ENCODE measurements around the gene PRRG2. TPM values are rescaled to one million over a fixed set of nuclear protein-coding genes. Genes with fewer than 3 reads are reported as not detected.

The PRRG2 gene
- total RNA-seq, 1 experiment from 2014 or later, result 0.64 TPM

DNA sequence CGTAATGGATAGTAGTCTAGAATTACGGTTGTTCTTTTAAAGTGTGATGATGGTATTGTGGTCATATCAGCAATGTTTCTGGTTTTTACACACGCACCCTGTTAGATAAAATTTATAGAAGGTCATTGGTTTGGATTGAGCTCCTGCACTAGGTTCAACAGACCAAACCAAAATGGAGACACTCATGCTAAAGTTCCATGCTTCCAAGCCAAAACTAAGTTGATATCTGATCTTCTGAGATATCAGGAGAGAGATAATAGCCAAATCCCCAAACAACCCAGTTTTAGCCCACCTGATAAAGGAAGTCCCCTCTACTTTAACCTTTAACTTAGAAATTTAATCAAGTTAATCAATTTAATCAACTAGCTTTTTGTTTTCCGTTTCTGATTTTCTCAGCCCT, 1.9 kb upstream of the PRRG2 start:
- Histone ChIP-seq H3K27ac (ENCODE audit: low read length) (peak overlapping the region; percentile 87; the same call in 1 of the 2 replicates), H3K9me3 (ENCODE audit: control insufficient read depth, insufficient read depth, low read depth, low read length) (no peaks in the 10 kb centered on the region), H3K36me3 (ENCODE audit: control insufficient read depth, insufficient read depth, low read length) (peaks cover 7% of the 10 kb centered on the region), H3K4me1 (ENCODE audit: control insufficient read depth, insufficient read depth, low read length) (peaks cover 5% of the 10 kb centered on the region; the same call in 1 of the 2 replicates), H3K4me3 (ENCODE audit: low read depth in 2 of 2, low read length in 2 of 2) (peak overlapping the region; percentile 83 to 95), H3K27me3 (ENCODE audit: control insufficient read depth, insufficient read depth, low read length) (no peaks in the 10 kb centered on the region)
- BruUV-seq (replicated peaks), result TSS peak; percentile 88
- ChIA-PET CTCF (no interaction called here), POLR2A (no interaction called here)
- no peak for TF ChIP-seq TCF7L2 (IDR thresholded peaks at IDR 0.05; ENCODE audit: low read depth, low read length)
- TF ChIP-seq, protein P1, sequence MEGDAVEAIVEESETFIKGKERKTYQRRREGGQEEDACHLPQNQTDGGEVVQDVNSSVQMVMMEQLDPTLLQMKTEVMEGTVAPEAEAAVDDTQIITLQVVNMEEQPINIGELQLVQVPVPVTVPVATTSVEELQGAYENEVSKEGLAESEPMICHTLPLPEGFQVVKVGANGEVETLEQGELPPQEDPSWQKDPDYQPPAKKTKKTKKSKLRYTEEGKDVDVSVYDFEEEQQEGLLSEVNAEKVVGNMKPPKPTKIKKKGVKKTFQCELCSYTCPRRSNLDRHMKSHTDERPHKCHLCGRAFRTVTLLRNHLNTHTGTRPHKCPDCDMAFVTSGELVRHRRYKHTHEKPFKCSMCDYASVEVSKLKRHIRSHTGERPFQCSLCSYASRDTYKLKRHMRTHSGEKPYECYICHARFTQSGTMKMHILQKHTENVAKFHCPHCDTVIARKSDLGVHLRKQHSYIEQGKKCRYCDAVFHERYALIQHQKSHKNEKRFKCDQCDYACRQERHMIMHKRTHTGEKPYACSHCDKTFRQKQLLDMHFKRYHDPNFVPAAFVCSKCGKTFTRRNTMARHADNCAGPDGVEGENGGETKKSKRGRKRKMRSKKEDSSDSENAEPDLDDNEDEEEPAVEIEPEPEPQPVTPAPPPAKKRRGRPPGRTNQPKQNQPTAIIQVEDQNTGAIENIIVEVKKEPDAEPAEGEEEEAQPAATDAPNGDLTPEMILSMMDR (IDR thresholded peaks at IDR 0.05), result no peak
- TF ChIP-seq SIN3A (IDR thresholded peaks at IDR 0.05; ENCODE audit: borderline replicate concordance, insufficient read depth, low read depth, low read length), result no peak
- TF ChIP-seq POLR2AphosphoS5 (IDR thresholded peaks at IDR 0.05; ENCODE audit: low read depth, low read length), result no peak
- TF ChIP-seq, protein P2, sequence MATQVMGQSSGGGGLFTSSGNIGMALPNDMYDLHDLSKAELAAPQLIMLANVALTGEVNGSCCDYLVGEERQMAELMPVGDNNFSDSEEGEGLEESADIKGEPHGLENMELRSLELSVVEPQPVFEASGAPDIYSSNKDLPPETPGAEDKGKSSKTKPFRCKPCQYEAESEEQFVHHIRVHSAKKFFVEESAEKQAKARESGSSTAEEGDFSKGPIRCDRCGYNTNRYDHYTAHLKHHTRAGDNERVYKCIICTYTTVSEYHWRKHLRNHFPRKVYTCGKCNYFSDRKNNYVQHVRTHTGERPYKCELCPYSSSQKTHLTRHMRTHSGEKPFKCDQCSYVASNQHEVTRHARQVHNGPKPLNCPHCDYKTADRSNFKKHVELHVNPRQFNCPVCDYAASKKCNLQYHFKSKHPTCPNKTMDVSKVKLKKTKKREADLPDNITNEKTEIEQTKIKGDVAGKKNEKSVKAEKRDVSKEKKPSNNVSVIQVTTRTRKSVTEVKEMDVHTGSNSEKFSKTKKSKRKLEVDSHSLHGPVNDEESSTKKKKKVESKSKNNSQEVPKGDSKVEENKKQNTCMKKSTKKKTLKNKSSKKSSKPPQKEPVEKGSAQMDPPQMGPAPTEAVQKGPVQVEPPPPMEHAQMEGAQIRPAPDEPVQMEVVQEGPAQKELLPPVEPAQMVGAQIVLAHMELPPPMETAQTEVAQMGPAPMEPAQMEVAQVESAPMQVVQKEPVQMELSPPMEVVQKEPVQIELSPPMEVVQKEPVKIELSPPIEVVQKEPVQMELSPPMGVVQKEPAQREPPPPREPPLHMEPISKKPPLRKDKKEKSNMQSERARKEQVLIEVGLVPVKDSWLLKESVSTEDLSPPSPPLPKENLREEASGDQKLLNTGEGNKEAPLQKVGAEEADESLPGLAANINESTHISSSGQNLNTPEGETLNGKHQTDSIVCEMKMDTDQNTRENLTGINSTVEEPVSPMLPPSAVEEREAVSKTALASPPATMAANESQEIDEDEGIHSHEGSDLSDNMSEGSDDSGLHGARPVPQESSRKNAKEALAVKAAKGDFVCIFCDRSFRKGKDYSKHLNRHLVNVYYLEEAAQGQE (IDR thresholded peaks at IDR 0.05; ENCODE audit: insufficient read depth in 1 of 2, low read depth in 2 of 2, low read length in 1 of 2), result no peak
- ATAC-seq (no peak), DNase-seq (ENCODE audit: low read depth, low spot score) (no peak)
- in situ Hi-C loops (cut with HindIII; ENCODE audit: low pct_unique_long_range_greater_than_20kb, low sequenced_read_pairs) (no loop called here), intact Hi-C loops (cut with micrococcal nuclease; ENCODE audit: unreplicated experiment) (no loop called here)

DNA sequence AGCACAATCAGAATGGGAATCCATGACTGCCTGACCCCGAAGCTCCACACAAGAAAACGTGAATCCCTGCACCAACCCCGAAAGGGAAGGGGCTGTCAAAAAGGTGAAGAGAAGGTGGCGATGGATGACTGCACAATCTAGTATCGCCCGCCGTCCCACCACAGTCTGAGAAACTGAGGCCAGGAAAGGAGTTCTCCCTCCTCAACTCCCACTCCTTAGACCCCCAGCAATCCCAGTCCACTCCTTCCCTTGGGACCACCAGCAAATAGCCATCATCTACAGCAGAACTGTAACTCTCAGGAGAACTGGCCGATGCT, 1.2 kb upstream of the PRRG2 start:
- intact Hi-C loops (cut with micrococcal nuclease; ENCODE audit: unreplicated experiment), result no loop called here
- in situ Hi-C loops (cut with HindIII; ENCODE audit: low pct_unique_long_range_greater_than_20kb, low sequenced_read_pairs), result no loop called here
- DNase-seq (ENCODE audit: low read depth, low spot score) (no peak), ATAC-seq (no peak)
- Histone ChIP-seq H3K4me1 (ENCODE audit: control insufficient read depth, insufficient read depth, low read length) (peaks cover 5% of the 10 kb centered on the region; the same call in 1 of the 2 replicates), H3K9me3 (ENCODE audit: control insufficient read depth, insufficient read depth, low read depth, low read length) (no peaks in the 10 kb centered on the region), H3K36me3 (ENCODE audit: control insufficient read depth, insufficient read depth, low read length) (peaks cover 7% of the 10 kb centered on the region), H3K4me3 (ENCODE audit: low read depth in 2 of 2, low read length in 2 of 2) (peak overlapping the region; percentile 83 to 95), H3K27me3 (ENCODE audit: control insufficient read depth, insufficient read depth, low read length) (no peaks in the 10 kb centered on the region), H3K27ac (ENCODE audit: low read length) (peak overlapping the region; percentile 87)
- no TSS peak for BruUV-seq (replicated peaks)
- no peak for TF ChIP-seq POLR2AphosphoS5 (IDR thresholded peaks at IDR 0.05; ENCODE audit: low read depth, low read length)
- POLR2A ChIA-PET, result interaction anchor here (0.6 to 0.7 kb wide), 2 partner anchors 99 to 138 kb away, joined by 3 to 9 read pairs; no protein-coding TSS in a partner anchor
- CTCF ChIA-PET, result interaction anchor here (0.6 to 0.9 kb wide), 2 partner anchors 10 to 72 kb away, joined by 3 to 8 read pairs; no protein-coding TSS in a partner anchor

GRCh38 chr19:49580264-49581006, 681 bp upstream of the PRRG2 start, which contains the start of gene NOSIP:
Gene NOSIP, minus strand, starts transcription at chr19:49580556. Its CDS starts 19,865 bp downstream, at chr19:49560691.
- in situ Hi-C loops (cut with HindIII; ENCODE audit: low pct_unique_long_range_greater_than_20kb, low sequenced_read_pairs), result no loop called here
- CTCF ChIA-PET, result interaction anchor here (0.6 to 0.9 kb wide), 3 partner anchors 10 to 95 kb away, joined by 3 to 8 read pairs (median 3); no protein-coding TSS in a partner anchor
- no peaks in the 10 kb centered on the region for H3K9me3 ChIP-seq (ENCODE audit: control insufficient read depth, insufficient read depth, low read depth, low read length)
- no peaks in the 10 kb centered on the region for H3K27me3 ChIP-seq (ENCODE audit: control insufficient read depth, insufficient read depth, low read length)
- H3K4me1 ChIP-seq (ENCODE audit: control insufficient read depth, insufficient read depth, low read length), result peaks cover 5% of the 10 kb centered on the region; the same call in 1 of the 2 replicates
- TF ChIP-seq POLR2AphosphoS5 (IDR thresholded peaks at IDR 0.05; ENCODE audit: low read depth, low read length), result peak; percentile 95
- TF ChIP-seq, protein P2 (IDR thresholded peaks at IDR 0.05; ENCODE audit: insufficient read depth in 1 of 2, low read depth in 2 of 2, low read length in 1 of 2), result no peak
- no peak for TF ChIP-seq SIN3A (IDR thresholded peaks at IDR 0.05; ENCODE audit: borderline replicate concordance, insufficient read depth, low read depth, low read length)
- DNase-seq (ENCODE audit: low read depth, low spot score), result peak; percentile 66
- no TSS peak for BruUV-seq (replicated peaks)
- intact Hi-C loops (cut with micrococcal nuclease; ENCODE audit: unreplicated experiment), result no loop called here
- POLR2A ChIA-PET, result interaction anchor here (0.6 to 0.8 kb wide), 4 partner anchors 60 to 138 kb away, joined by 3 to 9 read pairs (median 3); no protein-coding TSS in a partner anchor
- H3K4me3 ChIP-seq (ENCODE audit: low read depth in 2 of 2, low read length in 2 of 2), result peak within 1 kb of the TSS; percentile 83 to 95
- peak within 1 kb of the TSS; percentile 87 for H3K27ac ChIP-seq (ENCODE audit: low read length)
- ATAC-seq, result peak; percentile 100
- H3K36me3 ChIP-seq (ENCODE audit: control insufficient read depth, insufficient read depth, low read length), result peaks cover 7% of the 10 kb centered on the region
